ENCODE measurements around the gene UPF2. TPM values are rescaled to one million over a fixed set of nuclear protein-coding genes. Genes with fewer than 3 reads are reported as not detected.
A peak's percentile ranks its signal among the peaks of the same experiment; 100 is the strongest.

The UPF2 gene
- total and polyA plus RNA-seq, 8 donors, result 6.1 to 12.5 (median 9.0) TPM

GRCh38 chr10:11877591-11877905 lies 165.1 kb downstream of the UPF2 start:
- H3K36me3 ChIP-seq, result no peaks in the 10 kb centered on the region
- no peaks in the 10 kb centered on the region for H3K9me3 ChIP-seq
- peaks cover 14 to 21% (median 17%) of the 10 kb centered on the region in 3 donors for H3K4me1 ChIP-seq
- ATAC-seq, result no peak
- WGBS, 2 donors, result 86 to 88% methylated on average over 12 to 13 of the region's 13 CpGs
- peak in 1 of 6 donors; percentile 73 for DNase-seq
- no peak overlapping the region for H3K4me3 ChIP-seq
- intact Hi-C loops (cut with DNase I), result no loop called here
- no peak for FAIRE-seq
- TF ChIP-seq CTCF (IDR thresholded peaks at IDR 0.05), result no peak
- H3K27me3 ChIP-seq, result no peaks in the 10 kb centered on the region
- peak overlapping the region; percentile 8 to 91 (median 55) for H3K27ac ChIP-seq

DNA sequence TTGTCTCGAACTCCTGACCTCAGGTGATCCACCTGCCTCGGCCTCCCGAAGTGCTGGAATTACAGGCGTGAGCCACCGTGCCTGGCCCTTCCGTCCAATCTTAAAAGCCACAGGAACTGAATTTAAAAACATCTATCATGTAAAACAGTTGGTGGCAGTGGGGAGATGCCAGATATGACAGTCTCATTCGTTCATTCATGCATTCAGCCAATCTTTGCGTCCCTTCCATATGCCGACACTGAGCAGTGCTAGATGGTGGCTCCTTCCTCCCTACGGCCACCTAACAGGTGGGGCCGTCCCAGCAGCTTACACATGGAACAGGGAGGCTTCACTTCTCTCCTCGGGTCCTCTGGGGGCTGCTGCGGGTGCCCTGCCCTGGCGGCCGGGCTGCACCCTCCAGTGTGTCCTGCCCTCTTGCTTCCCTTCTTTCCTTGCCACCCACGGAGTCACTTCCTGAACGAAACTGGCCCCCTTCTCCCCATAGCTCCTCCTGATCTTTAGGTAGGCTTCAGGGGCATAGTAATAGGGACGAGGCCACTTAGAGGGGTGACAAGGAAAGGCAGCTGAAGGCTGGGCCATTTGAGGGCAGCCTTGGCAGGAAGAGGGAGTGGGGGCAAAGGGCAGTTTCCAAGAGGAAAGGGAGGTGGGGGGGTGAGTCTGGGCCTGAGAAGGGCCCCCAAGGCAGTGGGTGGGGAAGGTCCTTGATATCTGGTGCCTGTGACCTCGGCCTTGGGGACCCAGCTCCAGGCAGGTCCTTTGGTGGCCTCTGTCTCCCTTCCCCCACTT lies 165.6 kb downstream of the UPF2 start:
- Histone ChIP-seq H3K4me3 (no peak overlapping the region), H3K27me3 (no peaks in the 10 kb centered on the region), H3K9me3 (no peaks in the 10 kb centered on the region), H3K36me3 (no peaks in the 10 kb centered on the region), H3K27ac (peak overlapping the region; percentile 22 to 91 (median 82)), H3K4me1 (peaks cover 14 to 21% (median 17%) of the 10 kb centered on the region in 3 donors)
- intact Hi-C loops (cut with DNase I), result no loop called here
- ATAC-seq, result no peak
- FAIRE-seq, result no peak
- no peak for TF ChIP-seq CTCF (IDR thresholded peaks at IDR 0.05)
- 93 to 94% methylated on average over 19 of the region's 19 CpGs for WGBS, 2 donors
- DNase-seq, result peak in 1 of 6 donors; percentile 41

- H3K27me3 ChIP-seq, result no peaks in the 10 kb centered on the region
- WGBS, 2 donors, result 93 to 95% methylated on average over 6 of the region's 6 CpGs
- H3K4me1 ChIP-seq, result peaks cover 14 to 21% (median 17%) of the 10 kb centered on the region in 3 donors
- peak overlapping the region; percentile 77 to 91 (median 90) for H3K27ac ChIP-seq
- TF ChIP-seq CTCF (IDR thresholded peaks at IDR 0.05), result no peak
- FAIRE-seq, result no peak
- intact Hi-C loops (cut with DNase I), result no loop called here
- H3K9me3 ChIP-seq, result no peaks in the 10 kb centered on the region
- H3K36me3 ChIP-seq, result no peaks in the 10 kb centered on the region
- no peak for ATAC-seq
- H3K4me3 ChIP-seq, result no peak overlapping the region
- DNase-seq, result no peak
Observed at GRCh38 chr10:11876324-11876723, 166.3 kb downstream of the UPF2 start.

GRCh38 chr10:11875494-11876281 lies 166.9 kb downstream of the UPF2 start:
- peak overlapping the region; percentile 77 to 91 (median 90) for H3K27ac ChIP-seq
- no peak for FAIRE-seq
- TF ChIP-seq CTCF (IDR thresholded peaks at IDR 0.05), result no peak

More at GRCh38 chr10:11875494-11876281, 166.9 kb downstream of the UPF2 start:
- intact Hi-C loops (cut with DNase I), result no loop called here
- Histone ChIP-seq H3K9me3 (no peaks in the 10 kb centered on the region), H3K27me3 (no peaks in the 10 kb centered on the region), H3K4me1 (peaks cover 14 to 21% (median 17%) of the 10 kb centered on the region in 3 donors), H3K4me3 (no peak overlapping the region), H3K36me3 (no peaks in the 10 kb centered on the region)
- DNase-seq, result peak; percentile 77 to 87 (median 84)
- 34 to 37% methylated on average over 17 of the region's 17 CpGs for WGBS, 2 donors
- ATAC-seq, result peak; percentile 88 to 95 (median 92)

Measured in pancreas (tissue), 10 donors.